IPS-11a (cell line): ENCODE data around the gene RUFY4.

ENCODE experiments used
- H3K4me3 ChIP-seq: one replicate; pipeline ENCODE4 v1.5.1; 2013; ENCODE audit warnings: low read depth, low read length, control low read depth

The RUFY4 gene

DNA sequence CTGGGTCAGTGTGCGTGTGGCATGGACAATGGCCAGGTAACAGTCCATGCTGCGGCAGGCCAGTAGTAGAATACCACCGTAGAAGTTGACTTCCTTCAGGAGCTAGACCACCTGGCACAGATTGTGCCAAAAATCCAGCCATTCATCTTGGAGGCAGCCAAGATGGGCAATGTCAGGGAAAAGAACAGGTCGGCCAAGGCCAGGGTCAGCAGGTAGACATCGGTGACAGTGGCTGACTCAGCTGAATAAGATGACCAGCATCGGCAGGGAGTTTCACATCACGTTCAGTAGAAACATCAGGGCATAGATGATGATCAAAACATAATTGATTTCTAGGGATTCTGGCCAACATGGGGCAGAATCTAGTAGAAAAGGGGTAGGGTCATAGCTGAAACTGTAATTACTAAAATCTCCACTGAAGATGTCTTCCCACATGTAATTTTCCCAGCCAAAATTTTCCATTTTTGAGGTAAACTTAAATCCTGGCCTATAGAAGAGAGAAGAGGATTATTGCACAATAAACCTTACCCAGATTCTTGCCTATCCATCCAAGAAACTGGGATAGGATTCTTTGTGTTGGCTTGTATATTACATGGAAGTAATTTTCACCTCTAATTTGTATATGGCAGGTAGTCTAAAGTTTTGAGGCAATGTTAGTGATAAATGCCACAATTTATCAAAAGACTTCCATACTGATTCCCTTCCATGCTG is 7.9 kb upstream of the RUFY4 start:
- H3K4me3 ChIP-seq: no peak overlapping the region

DNA sequence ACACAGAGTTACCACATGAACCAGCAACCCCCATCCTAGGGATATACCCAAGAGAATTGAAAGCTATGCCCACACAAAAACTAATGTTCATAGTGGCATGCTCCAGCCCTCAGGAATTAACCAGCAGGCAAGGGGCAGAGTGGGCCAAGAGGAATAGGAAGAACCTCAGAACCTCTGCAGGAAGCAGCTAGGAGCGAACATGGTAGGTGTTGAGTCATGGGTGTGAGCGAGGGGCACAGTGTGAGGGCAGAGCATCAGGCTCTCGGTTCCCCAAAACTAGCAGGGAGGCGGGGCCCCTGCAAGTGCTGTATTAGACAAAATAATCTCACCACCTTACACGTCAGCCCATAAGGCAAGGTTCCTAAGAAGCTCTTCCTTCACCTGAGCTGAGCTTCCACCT is 5.6 kb upstream of the RUFY4 start:
- H3K4me3 ChIP-seq: no peak overlapping the region

DNA sequence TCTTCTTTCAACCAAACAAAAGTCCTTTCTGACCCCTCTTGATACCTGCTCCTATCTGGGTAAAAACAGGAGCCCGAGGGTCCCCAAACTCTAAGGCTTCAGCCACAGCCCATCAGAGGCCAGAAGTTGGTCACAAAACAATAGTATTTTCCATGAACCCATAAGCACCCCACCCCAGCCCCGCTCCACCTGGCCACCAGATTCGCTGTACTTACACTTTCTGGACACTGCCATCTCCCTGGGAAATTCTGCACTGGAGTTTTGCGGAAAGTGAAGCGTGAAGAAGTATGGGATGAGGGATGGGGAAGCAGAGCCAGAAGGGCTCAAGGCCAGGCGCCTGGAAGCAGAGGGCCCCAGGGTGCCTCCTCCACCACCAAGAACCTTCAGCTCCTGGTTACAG is 5.2 kb upstream of the RUFY4 start:
- no peak overlapping the region for H3K4me3 ChIP-seq

DNA sequence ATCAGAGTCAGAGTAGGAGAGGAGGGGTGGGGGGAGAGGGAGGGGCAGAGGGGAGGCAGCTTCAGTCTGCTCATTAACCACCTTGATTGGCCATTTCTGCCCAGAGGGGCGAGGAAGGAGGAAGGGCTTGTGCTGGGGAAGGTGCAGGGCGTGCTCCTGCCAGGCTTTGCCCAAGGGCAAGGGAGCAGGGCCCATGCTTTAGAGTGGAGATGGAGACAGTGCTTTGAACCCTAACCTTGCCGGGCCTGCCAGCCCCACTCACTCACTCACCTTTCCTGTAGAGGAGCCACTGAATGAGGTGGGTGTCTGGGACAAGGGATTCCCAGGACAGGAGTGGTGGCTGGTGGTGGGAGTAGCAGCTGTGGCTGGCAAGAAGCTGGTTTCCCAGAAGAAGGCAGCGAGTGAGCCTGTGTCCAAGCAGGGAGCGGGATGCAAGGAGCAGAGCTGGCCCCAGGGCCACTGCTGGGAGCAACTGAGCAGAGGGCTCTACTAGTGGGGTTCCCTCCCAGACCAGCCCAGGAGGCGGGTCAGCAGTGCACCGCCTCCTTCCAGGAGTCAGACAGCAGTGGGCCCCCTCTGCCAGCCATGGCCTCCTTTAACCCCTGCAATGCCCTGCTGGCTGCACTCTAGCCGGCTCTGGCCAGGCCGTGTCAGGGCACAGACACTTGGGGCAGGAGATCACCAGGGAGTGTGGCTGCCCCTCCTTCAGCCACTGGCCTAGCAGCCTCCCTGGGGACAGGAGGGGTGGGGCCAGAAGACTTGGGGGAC is 3.6 kb upstream of the RUFY4 start:
- H3K4me3 ChIP-seq: no peak overlapping the region

DNA sequence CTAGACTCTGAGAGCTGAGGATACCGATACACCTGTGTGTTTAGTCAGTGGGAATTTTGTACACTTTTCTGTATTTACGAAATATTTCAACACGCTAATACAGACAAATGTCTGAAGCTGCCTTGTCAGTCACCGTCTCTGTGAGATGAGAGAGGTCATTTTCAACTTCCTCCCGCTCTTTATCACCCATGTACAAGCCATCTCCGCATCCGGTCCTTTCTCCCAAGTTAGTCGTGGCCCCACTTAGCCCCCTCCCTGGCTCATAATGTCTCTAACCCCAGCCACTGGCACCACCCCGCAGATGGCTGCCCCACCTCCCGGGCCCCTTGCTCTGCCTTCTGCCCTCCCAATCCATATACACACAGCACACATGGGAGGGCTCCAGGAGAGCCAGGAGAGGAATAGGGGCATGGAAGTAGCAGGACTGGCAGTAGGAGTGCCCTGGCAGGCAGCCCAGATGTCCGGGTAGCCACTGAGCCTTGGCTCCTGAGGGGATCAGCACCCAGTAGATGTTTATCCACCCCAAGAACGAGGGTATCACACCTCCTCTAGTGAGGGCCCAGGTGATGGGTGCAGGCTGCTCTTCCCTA is 2.0 kb upstream of the RUFY4 start:
- no peak overlapping the region for H3K4me3 ChIP-seq

DNA sequence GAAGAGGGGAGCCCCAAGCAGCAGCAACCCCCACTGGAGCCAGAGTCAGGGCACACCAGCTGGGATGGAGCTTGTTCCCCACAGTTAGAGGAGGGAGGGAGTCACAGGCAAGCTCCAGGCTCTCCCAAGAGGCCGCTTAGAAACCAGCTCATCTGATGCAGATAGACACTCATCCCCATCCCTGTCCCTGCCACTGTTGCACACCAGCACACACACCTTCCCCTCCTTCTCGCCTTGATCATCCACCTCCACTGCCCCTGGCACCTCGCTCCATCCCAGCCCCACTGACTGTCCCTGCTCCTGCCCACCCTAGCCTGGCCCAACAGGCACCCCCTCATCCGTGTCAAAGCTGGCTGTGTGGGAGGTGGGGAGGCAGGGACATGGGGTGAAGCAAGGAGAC is 1.5 kb upstream of the RUFY4 start:
- H3K4me3 ChIP-seq: no peak overlapping the region

DNA sequence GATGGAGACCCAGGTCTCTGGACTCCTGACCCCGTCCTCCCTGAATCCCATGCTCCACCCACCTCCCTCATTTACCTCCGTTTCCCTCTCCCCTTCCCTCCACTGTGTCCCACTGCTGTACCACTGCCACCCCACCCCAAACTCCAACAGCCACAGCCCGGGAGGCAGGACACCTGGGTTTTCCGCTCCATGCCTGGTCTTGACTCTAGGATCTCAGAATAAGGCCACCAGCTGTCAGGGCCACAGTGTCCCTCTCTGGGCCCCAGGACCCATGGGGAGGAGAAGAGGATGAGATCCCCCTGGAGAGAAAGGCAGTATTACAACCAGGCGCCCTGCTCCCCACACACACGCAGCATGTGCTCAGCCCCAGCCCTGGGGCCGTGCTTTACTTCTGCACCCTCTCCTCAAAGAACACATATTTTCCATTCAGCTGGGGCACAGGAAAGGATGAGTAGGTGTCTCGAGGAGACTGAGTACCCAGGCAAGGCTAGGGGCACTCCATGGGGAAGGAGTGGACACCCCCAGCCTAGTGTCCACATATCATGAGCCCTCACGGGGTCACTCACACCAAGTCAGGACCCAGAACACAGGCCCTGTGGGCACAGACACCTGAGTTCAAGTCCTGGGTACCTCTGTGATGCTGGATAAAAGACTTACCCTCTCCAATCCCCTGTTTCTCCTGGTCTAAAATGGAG is 700 bp downstream of the RUFY4 start:
- no peak overlapping the region for H3K4me3 ChIP-seq

DNA sequence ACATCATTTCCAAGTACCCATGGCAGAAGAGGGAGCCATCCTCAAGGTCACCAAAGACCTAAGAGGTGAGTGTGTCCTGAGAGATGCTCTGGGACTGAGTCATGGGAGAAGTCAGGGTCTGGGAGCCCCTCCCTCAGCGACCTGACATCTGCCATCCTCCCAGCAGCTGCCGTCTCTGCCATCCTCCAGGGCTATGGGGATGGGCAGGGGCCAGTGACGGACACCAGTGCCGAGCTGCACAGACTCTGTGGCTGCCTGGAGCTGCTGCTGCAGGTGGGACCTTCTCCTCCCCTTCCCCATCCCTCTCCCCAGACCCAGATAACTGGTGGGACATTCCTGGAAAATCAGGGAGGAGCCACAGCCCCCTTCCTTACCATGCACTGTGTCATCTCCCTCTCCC is 1.5 kb downstream of the RUFY4 start:
- H3K4me3 ChIP-seq: no peak overlapping the region

DNA sequence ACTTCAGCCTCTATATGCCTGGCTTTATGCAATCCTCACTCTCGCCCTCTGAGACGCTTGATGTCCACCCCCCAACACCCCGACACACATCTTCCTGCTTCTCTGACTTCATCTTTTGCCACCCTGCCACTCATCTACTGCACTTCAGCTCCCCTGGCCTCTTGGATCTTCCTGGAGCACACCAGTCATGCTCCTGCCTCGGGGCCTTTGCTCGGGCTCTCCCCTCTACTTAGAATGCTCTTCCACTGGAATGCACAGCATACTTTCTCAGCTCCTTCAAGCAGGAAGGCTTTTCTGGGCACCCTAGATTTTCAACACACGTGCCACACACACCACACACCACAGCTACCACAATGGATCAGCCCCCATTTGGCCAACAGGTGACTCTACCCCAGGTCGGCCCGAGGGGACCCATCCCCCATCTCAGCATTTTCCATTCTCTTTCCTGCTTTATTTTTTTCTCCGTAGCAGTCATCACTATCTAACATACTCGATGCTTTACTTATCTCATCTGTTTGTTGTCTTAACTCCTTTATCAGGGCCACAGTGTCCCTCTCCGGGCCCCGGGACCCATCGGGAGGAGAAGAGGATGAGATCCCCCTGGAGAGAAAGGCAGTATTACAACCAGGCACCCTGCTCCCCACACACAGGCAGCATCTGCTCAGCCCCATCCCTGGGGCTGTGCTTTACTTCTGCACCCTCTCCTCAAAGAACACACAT is 2.3 kb downstream of the RUFY4 start:
- no peak overlapping the region for H3K4me3 ChIP-seq

DNA sequence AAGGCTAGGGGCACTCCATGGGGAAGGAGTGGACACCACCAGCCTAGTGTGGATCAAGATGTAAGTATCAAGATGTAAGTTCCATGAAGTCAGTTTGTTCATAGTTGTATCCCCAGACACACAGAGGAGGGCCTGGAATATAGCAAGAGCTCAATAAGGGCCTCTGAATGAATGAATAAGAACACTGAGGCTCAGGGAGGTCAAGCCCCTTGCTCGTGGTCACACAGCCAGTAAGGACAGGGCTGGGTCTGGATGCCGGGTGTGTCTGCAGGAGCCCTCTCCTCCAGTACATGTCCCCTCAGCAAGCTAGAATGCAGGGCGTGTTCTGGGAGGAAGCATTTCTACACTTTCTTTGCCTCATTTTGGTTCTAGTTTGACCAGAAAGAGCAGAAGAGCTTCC is 2.9 kb downstream of the RUFY4 start:
- H3K4me3 ChIP-seq: no peak overlapping the region

DNA sequence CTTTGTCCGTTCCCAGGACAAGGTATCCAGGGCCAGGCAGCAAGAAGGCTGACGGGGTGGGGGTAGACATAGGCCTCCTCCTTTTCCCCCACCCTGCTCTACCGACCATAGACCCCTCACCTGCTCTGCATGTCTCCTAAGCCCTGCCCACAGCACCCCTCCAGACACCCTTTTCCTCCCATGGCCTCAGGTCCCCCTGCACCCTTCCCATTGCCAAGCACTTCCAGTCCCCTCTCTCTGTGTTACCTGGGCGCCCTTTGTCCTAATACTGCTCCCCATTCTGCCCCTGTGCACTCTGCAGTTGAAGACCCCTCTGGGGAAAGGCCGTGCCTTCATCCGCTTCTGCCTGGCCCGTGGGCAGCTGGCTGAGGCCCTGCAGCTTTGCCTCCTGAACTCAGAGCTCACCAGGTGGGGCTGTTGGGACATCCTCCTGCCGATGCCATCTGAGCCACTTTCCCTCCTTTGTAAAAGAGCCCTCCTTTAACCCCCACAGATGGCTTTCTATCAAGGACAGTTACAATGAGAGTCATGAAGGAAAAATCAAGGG is 3.5 kb downstream of the RUFY4 start:
- no peak overlapping the region for H3K4me3 ChIP-seq

DNA sequence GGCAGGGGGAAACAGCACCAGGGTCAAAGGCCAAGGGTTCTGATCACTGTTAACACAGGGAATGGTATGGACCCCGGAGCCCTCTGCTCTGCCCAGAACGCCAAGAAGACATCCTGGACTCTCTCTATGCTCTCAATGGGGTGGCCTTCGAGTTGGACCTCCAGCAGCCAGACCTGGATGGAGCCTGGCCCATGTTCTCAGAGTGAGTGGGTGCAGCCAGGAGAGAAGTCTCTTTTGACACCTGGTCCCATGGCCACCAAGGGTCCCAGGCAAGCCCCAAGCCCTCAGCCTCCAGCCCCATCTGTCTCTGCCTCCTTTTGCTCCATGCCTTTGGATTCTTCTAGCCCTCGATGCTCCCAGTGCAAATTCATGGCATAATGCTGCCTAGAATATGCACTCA is 4.1 kb downstream of the RUFY4 start:
- no peak overlapping the region for H3K4me3 ChIP-seq

DNA sequence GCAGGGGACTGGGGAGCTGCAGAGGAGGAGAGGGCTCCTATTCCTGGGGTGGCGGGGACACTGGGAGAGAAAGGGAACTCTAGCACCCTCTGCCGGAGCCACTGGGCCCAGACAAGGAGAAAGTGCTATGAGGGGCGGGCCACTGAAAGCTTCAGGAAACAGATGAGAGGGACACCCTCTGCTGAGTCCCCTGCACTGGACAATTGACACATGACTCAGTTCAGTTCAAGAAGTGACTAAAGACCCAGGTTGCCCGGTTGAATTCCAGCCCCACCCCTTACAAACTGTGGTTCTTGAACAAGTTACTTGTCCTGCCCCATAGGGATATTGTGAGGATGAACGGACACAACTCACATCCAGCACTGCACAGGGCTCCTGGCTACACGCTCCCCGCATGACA is 5.0 kb downstream of the RUFY4 start:
- H3K4me3 ChIP-seq: no peak overlapping the region

DNA sequence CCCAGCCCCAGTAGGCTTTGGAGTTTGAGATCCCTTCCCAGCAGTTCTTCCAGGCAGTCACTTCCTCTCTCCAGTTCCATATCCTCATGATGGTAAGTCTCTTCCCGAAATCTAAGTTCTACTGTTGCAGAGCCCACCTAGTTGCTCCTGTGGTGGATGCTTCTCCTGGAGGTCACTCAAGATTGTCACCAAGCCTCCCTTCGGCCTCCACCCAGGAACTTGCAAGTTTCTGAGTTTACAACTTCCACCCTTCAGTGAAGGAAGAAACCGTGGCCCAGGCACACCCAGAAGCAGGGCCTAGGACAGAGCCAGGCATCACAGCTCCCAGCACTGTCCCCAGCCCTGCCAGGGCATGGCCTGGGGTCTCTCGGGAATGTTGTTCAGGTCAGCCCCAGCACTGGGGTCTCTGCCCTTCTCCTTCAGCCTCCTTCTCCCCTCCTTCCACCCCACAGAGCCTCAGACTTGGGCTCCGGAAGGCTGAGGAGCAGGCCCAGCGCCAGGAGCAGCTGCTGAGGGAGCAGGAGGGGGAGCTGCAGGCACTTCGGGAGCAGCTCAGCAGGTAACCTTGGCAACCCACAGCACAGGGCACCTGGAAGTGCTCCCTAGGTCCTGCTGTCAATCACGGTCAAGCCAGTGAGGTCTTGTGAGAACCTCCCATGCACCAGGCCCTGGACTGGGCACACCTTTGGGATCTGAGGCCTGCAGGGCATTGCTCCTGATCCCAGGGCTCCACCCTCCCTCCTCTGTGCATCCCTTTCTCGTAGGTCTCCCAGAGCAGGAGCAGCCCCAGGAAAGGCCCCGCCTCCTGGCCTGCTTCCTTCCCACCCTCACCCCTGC is 7.1 kb downstream of the RUFY4 start:
- H3K4me3 ChIP-seq: no peak overlapping the region

DNA sequence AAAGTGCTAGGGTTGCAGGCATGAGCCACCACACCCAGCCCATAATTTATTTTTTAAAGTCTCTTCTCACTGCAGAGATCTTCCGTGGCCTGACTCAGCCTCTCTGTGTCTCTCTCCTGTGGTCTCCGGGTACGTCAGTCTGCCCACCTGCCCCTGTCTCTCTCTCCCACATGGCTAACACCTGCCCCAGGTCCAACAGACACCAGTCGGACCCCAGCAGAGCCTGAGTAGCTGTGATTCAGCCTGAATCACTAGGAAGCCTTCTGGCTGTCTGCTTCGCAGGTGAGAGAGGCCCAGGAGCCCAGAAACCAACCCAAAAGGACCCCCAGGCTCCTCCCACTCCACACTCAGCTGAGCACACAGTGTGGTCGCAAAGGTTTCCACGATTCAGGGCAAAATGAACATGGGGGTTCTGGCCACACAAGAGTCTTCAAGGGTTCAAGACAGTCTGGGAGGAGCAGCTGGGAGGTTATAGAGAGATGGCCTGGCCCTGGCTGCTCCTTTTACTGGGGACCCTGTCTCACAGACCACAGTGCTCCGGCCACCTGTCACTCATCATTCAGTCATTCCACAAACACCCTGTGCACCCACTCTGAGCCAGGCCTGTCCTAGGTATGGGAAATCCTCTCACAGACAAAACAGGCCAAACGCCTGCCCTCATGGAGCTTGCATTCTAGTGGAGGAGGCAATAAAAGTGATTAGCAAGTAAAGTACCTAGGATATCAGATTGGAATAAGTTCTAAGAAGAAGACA is 8.6 kb downstream of the RUFY4 start:
- no peak overlapping the region for H3K4me3 ChIP-seq

DNA sequence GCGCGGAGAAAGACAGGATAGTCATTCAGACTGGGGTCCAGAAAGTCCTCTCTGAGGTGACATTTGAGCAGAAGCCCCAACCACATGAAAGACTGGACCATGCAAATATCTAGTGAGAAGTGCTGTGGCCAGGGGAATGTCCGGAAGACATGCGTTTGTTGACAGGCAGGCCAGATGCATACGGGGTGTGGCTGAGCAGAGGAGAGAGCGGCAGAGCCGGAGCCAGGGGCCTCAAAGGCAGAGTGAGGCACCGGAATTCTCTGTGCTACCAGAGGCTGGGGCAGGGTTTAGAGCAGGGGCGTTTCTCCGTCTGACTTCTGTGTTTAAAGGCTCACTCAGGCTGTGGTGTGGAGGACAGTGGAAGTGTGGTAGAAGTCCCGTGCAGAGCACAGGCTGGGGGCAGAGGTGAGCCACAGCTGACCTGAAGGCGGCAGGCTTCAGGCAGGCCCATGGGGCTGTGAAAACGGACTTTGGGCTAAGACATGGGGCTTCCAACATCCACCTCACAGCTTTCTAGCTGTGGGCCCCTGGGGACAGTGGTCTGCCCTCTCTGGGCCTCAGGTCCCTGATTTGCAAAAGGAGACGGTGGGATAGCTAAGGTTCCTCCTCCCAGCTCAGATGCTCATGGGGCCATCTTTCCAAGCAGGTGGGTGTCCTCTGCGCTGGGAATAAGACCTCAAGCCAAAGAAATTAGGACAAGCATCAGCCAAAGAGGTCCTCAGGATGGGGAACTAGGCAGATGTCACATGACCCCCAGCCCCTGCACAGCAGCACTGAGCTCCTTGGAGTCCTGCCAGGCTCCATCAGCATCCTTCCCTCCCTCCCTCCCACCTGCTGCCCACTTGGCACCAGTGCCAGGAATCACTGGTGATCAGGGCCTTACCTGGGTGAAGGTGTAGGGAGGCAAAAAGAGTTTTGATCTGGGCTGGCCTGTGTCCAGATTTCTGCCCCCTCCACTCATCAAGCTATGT is 11.2 kb downstream of the RUFY4 start:
- no peak overlapping the region for H3K4me3 ChIP-seq

DNA sequence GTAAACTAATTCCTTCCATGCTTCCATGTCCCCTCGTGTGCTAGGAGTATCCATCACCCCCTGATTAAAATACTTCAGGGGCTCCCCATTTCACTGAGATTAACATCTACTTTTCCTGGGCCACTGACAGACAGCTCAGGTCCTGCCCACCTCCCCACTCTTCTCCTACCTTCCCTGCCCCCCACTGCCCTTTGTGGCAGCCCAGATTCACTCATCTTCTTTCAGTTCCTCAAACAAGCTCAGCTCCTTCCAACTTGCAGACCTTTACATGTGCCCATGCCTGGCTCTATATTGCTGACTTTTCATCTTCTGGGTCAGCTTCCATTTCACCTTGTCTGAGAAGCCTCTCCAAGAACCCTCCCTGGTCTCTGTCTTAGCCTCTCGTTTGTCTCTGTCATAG is 12.0 kb downstream of the RUFY4 start:
- no peak overlapping the region for H3K4me3 ChIP-seq

DNA sequence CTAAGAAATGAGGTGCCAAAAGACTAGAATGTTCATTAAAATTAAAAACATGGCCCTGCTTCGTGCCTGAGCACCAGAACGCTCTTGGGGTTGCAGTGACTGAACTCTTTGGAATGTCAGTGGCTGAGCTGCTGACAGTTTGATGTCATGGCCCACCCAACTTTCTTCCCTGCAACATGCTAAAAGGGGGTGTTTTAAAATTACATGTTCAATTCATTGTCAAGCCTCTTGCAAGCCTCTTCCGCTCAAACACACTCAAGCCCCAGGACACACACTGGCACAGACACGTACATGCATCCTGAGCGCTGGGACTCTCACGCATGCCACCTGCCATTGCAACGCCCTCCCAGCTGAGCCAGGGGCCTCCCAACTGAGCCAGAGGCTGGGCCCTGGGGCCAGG is 12.6 kb downstream of the RUFY4 start:
- H3K4me3 ChIP-seq: no peak overlapping the region
